ENCODE measurements around the gene SLC26A9.

Gene SLC26A9

DNA sequence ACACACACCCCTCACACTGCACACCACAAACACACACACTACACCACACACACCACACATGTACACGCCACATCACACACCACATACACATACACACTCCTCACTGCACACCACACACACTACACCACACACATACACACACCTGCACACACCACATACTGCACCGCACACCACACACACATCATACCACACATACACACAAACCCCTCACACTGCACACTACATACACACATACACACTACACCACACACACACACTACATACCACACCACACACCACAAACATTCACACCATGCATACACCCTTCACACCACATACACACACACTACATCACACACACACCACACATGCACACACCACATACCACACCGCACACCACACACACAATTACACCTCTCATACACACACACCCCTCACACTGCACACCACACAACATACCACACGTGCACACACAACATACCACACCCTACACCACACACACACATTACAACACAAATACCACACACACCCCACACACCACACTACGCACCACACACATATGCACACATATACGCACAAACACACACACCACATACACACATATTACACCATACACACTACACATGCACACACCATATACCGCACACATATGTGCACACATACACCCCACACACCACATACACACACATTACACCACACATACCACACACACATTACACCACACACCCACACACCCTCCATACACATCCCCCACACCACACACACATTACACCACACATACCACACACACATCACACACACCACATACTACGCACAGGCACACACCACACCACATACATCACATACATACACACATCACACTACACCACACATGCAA, 30.3 kb upstream of the SLC26A9 start:
- DNase-seq = no peak

DNA sequence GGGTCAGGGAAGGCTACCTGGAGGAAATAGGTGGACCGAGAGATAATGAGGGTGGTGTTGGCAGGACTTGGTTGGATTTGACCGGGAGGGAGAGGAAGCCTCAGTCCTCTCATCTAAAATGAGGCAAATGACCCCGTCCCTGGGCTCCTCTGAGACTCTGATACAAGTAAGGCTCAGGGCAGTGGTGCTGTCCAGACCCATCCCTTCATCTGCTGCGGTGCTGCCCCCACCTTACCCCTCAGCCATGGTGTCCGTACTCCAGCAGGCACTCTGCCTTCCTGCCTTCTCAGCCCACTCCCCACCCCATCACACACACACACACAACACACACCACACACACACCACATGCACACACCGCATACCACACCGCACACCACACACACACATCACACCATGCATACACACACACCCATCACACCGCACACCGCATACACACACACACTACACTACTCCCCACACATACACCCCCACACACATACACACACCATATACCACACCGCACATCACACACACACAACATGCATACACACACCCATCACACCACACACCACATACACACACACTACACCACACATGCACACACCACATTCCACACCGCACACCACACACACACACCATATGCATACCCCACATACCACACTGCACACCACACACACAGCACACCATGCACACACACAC, 29.4 kb upstream of the SLC26A9 start:
- no peak for DNase-seq

DNA sequence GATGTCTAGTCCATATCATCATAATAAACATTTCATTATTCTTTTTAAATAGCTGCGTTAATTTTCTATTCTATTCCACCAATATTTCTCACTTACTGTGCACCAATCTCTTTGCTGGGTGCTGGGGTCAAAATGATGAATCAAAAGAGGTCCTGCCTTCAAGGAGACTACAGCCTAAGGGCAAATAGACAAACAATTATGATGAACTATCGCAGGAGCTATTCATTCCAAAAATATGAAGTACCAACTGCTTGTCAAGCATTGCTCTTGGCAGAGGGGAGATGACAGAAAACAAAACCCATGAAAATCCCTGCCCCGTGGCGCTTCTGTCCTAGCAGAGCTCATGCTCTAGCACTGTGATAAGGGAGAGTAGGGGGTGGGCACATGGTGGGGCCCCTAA, 28.8 kb upstream of the SLC26A9 start:
- DNase-seq = no peak

DNA sequence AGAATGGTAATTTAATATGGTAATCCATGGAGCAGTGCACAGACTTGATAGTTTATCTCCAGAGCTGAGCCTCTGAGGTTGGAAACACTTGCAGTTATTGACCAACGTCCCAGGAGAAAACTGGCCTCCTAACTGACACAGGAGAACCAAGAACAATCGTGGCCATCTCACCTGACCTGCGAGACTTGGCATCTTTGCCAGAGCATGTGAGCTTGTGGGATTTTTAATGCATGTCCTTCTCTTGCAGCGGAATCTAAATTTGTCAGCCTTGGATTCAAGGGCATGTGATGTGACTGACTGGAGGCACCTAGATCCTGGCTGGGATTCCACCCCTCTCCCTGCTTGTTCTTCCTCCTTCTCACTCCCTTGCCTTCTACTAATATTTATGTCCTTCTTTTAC, 27.8 kb upstream of the SLC26A9 start:
- no peak for DNase-seq

DNA sequence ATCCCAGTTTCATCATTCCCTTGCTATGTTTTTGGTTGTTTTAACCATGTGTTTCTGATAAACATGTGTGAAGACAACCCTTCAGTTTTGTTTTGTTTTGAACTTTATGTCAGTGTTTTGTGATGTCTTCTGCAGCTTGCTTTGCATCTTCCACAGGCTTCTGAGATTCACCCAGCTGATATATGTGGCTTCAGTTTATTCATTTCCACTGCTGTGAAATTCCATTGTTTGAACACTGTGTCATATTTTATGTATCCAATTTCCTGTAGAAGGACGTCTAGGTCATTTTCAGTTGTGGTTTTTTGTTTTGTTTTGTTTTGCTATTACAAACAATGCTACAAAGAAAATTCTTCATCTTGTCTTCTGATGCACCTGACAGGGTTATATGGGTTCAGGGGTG, 27.2 kb upstream of the SLC26A9 start:
- DNase-seq = no peak

DNA sequence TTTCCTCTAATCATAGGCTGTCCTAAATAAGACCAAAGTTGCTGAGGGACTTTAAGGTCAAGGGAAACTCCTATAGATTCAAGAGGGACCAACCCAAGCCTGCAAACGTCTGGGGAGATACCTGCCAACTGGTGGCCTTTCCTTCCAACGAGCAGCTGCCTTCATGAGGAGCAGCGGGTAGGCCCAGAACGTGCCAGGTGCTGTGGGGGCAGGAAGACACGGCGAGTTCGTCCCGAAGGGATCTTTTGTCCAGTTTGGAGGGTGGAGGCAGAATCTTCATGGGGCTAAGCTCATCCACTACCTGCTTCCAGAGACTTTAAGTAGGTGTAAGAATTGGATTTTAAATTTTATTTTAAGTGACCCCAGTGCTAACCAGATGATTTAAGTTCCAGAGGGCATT, 26.0 kb upstream of the SLC26A9 start:
- DNase-seq = no peak

DNA sequence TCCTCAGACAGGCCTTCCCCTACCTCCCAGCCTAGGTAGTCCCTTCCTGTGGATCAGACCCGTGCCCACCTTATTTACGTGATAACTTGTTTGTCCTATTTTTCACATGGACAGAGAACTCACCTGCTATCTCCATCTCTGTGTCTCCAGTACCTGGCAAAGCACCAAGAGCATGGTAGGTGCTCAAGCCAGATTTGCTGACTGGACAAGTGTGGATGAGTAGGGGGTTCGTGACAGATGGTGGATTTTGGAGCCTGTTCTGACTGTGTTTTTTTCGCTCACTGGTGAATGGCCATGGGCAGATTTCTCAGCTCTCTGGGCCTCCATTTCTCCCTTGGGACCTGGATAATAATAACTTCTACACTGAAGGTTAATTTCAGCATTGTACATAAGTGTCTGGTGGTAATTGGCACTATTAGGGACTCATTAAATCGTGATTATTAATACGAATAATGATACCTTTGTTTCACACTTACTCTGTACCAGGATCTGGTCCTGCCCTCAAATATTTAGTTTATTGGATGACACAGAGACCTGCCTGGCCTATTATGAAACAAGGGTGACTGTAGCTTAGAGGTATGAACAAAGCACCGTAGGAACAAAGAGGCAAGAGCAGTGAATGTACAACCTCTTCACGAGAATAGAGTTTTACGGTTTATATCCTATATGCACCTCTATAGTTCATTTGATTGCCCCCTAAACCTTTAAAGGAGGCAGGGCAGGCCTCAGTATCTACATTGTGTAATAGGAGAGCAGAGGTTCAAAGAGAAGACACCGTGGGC, 24.5 kb upstream of the SLC26A9 start:
- no peak for DNase-seq

DNA sequence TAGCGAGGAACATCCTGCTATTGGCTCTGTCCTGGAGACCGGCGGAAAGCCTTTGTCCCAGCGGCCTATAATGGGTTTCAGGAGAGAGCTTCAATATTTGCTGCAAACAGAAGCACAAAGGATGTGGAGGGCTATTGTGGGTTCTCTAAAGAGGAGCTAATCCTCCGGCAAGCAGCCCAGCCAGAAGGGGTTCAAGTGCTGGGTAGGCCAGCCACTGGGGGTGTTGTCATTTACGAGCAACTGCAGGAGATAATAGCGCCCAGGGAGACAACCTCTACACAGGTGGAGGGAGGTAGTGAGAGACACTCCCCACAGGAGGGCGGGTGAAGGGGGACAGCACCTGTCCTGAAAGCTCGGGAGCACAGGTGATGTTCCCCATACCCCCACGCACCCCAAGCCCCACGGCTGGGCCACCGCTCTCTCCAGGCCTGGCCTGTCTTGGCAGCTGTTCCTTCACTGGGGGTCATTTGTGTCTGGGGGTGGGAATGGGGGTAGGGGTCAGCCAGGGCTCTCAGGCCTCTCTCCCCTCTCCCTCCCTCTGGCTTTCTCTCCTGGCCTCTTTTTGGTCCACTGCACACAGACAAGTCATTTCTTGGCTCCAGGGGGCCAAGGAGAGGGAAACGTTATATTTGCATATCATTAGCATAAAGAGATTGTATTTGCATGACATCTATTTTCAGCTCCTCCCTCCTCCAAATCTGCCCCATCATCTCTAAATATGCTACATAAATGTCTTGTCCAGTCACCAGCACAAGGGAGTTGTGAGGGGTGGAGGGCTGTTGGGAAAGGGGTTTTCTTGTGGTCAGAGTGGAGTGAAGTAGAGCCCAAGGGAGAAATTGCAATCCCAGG, 22.0 kb upstream of the SLC26A9 start:
- peak; percentile 43 for DNase-seq

DNA sequence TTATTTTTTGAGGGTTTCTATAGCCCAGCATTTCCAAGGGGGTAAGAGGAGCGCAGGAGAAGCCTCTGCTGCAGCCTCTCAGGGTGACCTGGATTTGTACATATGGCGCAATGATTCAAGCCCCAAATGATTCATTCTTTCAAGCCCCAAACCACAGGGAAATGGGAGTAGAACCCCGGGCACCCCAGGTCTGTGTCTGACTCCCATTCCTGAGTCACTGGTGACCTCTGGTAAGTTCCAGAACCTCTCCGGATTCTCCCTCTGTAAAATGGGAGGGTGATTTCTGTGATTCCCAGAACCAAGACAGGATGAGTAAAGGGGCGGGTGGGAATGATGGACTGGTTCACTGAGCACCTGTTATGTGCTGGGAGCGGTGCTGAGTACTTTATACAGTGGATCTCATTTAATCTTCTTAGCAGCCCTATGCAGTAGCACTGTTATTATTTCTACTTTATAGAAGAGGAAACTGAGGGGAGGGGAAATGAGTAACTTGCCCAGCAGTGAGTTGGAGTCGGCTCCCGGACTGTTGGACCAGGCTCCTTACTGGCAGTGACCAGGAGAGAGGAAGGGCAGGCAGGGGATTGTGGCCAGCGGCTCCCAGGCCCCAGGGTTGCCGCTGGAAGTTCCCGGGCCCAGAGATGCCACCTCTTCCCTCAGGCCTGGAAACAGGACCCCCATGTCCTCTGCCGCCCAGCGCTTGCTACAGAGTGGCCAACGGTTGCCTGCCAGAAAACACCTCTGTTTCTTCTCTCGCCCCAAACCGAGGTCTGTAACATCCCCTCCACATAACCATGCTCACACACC, 20.3 kb upstream of the SLC26A9 start:
- no peak for DNase-seq

DNA sequence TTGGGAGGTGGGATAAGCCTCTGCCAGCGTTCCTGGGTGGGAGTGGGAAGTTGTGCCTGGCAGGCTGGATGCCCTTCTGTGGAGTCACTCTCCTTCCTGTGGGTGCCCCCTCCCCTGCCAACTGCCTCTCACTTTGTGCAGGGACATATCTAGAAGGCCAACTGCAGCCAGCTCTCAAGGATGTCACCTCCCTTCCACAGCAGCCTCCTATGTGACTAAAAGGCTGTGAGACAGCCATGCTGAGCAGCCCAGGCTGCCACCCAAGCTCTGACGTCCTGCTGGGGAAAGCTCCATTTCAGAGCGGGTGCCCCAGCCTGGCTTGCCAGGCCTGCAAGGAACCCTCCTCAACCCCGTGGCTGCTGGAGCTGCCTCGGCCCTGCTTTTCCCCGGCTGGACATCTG, 19.6 kb upstream of the SLC26A9 start:
- DNase-seq = no peak

DNA sequence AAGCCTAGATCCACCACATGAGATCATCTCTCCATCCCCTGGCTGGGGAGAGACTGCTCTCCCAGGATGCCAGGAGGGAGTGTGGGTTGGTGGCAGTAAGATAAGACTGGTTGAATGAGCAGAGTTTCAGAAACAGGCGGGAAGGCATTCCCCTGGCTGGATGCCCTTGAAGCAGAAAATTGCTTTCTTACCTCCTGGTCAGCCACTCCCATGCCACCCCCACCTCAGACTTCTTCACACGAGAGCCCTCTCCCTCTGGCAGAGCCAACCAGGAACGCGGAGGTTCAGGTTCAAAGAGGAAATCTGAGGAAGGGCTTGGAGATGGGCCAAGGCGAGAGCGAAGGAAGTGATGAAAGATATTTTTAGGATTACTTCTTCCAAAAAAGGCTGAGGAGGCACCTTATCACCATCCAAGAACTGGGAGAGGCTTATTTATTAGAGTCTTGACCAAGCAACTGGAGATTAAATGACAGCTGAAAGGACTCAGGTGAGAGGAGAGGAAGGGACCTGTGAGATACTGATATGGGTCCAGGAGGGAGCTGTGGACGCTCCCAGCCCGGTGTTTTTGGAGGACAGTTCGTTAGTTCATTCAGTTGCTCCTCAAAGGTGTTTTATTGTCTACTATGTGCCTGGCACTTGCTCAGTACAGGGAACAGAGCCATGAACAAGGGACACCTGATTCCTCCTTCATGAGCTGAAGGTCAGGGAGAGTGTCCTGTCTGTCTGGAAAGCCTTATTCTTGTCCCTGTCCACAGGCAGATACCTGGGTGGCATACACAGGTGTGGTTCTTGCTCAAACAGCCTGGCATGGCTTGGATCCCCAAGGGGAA, 18.9 kb upstream of the SLC26A9 start:
- no peak for DNase-seq

DNA sequence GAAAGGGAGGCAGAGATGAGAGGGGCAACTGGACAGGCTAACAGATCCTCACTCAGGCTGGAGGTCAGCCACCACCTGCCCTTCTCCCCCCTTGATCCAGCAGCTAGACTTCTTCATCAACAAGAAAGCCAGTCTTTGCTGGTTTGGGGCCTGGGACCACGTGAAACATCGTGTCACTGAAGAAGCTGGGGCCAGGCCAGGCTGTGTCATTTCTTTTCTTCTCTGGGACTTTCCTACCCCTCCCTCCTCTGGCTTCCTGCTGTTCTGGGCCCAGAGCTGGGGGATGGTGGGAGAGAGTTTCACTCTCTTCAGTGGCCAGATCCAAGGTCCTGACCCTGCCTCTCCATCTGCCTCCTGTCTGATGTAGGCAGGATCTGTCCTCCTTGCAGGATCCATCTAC, 18.1 kb upstream of the SLC26A9 start:
- no peak for DNase-seq

DNA sequence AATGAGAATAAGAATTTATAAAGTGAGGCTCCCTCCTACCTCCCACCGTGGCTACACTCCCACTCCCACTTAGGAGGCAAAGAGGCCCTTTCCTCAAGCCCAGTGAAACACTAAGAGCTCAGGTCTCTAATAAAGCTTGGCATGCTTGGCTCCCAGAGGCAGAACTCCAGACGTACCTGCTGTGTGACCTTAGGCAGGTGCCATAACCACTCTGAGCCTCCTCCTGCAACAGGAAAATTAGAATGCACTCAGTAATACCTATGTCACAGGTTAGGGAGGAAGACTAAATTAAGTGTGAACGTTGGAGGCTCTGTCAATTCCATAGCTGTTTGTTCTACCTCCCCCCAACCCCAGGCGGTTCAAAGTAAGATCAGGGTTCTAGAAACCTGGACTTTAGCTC, 16.5 kb upstream of the SLC26A9 start:
- DNase-seq = no peak

DNA sequence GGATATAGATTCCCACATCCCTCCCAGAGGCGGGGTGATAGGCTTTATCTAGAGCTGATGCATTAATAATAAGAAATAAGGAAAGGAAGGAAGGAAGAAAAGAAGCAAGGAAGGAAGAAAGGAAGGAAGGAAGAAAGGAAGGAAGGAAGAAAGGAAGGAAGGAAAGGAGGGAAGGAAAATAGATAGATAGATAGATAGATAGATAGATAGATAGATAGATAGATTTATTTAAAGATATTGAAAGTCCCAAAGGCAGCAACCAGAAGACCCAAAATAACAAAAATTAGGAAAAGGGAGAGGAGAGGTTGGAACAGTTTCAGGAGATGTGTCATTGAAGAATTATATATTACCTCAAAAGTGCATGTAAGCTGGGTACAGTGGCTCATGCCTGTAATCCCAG, 12.2 kb upstream of the SLC26A9 start:
- no peak for DNase-seq

DNA sequence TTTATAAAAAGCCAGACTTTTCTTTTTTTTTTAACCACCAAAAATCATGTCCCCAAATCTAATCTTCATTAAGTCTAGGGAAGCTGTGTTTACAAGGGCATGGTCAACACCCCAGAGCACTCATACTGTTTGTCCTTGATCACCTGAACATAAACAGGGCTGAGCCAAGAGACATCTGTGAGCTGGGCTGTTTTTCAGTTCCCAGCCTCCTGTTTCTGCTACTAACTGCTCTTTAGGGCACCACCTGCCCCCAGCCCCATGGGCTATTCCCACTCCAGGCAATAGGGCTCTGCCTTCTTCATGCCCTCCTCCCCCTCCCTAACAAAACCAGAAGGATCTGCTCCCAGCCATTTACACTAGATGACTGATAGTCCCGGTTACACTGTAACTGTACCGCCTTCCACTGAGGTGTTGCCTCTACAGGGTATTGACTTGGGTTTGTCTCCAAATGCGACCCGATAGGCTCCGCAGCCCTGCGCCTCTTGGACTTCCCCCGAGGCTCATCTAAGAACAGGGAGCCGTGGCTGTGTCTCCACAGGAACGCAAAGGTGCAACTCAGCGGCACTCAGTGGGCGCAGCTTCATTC, 11.7 kb upstream of the SLC26A9 start:
- DNase-seq = no peak

DNA sequence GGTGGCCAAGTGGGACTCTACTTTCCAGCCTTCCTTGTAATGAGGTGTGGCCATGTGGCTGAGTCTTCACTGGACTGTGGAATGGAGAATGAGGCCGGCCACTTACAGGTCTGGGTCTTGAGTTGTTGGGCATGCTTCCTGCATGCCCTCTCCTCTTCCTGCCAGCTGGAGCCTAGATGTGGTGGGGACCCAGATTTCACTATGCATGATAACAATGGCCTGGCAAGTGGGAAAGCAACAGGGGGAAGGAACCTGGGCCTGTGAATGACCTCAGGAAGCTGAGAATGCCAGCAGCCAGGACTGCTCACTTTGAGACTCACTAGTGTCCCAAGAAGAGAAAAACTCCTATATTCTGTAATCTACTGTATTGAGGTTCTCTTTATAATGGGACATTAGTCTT, 8.5 kb upstream of the SLC26A9 start:
- no peak for DNase-seq

DNA sequence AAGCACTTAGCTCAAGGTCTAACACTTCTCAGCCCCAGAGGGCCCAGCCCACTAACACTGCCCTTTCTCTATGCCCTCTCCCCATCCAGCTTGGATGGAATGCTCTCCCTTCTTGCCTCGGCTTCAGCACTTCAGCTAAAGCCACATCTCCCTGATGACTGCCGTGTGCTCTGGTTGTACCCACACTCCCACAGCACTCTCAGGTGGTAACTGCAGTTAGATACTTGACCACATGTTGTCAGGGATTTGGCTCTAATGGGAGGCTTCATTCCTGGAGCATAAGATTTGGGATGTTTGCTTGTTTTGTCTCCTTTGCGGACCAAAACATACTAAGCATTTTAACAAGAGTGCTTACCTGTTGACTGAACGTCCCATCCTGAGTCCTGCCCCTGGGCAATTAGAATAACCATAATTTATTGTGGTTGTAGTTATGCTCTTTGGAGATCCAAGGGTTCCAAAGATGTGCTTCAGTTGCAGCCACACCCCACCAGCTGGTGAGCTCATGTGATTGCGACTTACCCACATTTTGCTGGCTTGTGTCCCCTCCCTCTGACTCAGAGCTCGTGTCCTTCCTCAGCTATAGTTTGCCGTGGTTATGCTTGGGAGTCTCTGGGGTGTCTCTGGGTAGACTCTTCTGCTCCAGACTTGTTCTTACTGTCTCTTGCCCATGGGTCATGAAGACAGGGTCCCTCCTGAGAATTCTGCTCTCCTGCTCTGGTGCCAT, 7.7 kb upstream of the SLC26A9 start:
- DNase-seq = no peak

DNA sequence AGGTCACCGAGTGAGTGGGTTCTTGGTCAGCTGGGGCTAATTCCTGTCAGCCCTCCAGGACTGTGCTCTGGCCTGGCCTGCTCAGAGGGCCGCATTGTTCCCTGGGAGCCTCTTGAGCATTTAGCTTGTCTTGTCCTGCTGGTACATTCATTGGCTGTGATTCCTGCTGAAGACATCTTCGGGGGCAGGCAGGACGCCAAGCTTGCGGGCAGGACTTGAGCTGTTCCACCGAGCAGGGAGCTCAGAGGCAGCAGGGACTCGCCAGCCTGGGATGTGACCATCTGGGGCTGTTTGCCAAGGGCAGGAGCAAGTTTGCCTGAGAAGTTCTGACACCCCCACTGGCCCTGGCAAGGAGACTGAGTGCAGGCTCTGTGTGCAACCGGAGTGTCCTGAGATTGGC, 7.0 kb upstream of the SLC26A9 start:
- no peak for DNase-seq

DNA sequence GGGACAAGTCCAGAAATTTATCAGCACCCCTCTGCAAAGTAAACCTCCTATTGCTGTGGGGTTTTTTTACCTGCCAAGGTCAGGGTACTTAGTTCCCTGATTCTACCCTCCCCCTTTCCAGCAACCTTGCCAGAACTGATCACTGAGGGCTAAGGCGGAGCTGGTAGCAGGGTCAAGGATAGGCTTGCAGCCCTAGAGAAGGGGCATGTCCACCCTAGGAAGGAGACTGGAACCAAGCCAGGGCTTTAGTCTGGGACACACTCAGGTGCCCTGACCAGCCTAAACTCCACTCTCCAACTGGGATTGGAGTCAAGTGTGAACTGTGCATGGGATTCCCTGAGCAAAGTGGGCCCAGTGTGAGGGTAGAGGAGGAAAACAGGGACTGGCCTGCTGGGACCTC, 6.5 kb upstream of the SLC26A9 start:
- no peak for DNase-seq

DNA sequence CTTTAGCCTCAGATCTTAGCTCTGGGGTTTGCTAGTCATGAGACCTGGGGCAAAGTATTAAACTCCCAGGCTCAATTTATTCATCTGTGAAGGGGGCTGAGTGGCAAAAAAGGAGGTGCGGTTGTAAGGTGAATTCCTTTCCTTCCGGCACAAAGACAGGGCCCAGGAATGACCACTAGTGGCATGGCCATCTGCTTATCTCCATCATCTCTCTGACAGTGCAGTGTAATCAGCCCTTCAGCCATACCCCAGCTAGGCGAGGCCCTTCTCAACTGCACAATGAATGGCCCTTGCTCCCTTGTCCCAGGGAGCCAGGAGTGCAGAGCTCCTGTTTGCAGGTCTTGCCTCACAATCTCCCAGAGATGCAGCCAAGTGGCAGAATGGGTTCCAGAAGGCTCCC, 5.6 kb upstream of the SLC26A9 start:
- DNase-seq = no peak
